ENCODE data around the gene CACNA1G.

- TF ChIP-seq CTCF (conservative IDR thresholded peaks at IDR 0.05; ENCODE audit: low read depth, low read length): no peak
- TF ChIP-seq EZH2 (IDR thresholded peaks at IDR 0.05; ENCODE audit: low read length, unreplicated experiment): no peak
Observed at GRCh38 chr17:50589095-50589705, 28.7 kb downstream of the CACNA1G start.

All from PC-3 (cell line).